NCI-H526 (cell line): Measurements from ENCODE around the gene PPM1J.
"Not testable (repeated sequence)": the region's sequence is repeated elsewhere in the genome, so short reads cannot be mapped to it uniquely, and the experiment has no call there.

Experiments used
- DNase-seq, 2 experiments: peaks; one replicate each; lab custom pipeline; 2025; lab: John Stamatoyannopoulos, UW

The PPM1J gene

GRCh38 chr1:112715264-112716053 lies at the start of gene PPM1J:
PPM1J (minus strand) TSS chr1:112715332; CDS start chr1:112715301, 31 bp downstream.
- DNase-seq = peak; percentile 87 to 98

- peak; percentile 87 to 88 for DNase-seq
These were observed 47.7 kb upstream of the PPM1J start for GRCh38 chr1:112762541-112763500.

GRCh38 chr1:112761714-112762480 lies 46.8 kb upstream of the PPM1J start:
- DNase-seq = peak; percentile 96 to 98

GRCh38 chr1:112759228-112759627 lies 44.1 kb upstream of the PPM1J start:
- no peak for DNase-seq

GRCh38 chr1:112754116-112754628 lies 39.0 kb upstream of the PPM1J start:
- DNase-seq = no peak

- no peak for DNase-seq
These were observed 33.3 kb upstream of the PPM1J start for GRCh38 chr1:112748396-112748795.

- DNase-seq = no peak
These were observed 29.0 kb upstream of the PPM1J start for GRCh38 chr1:112744009-112744578.

- DNase-seq = no peak
These were observed 28.3 kb upstream of the PPM1J start for GRCh38 chr1:112743174-112744008.

- DNase-seq = peak in 1 of 2 experiments; percentile 45
These were observed 22.4 kb upstream of the PPM1J start for GRCh38 chr1:112737573-112737972.

- DNase-seq = no peak
These were observed 20.6 kb upstream of the PPM1J start for GRCh38 chr1:112735752-112736151.

GRCh38 chr1:112731451-112731850 lies 16.3 kb upstream of the PPM1J start:
- no peak for DNase-seq

- peak in 1 of 2 experiments; percentile 51 for DNase-seq
These were observed 14.8 kb upstream of the PPM1J start for GRCh38 chr1:112729909-112730308.

GRCh38 chr1:112729011-112729410 lies 13.9 kb upstream of the PPM1J start:
- not testable (repeated sequence) for DNase-seq

GRCh38 chr1:112728306-112728971 lies 13.3 kb upstream of the PPM1J start:
- DNase-seq = not testable (repeated sequence)

GRCh38 chr1:112727716-112728115 lies 12.6 kb upstream of the PPM1J start:
- no peak for DNase-seq

GRCh38 chr1:112724240-112724639 lies 9.1 kb upstream of the PPM1J start:
- not testable (repeated sequence) for DNase-seq

GRCh38 chr1:112723511-112723839 lies 8.3 kb upstream of the PPM1J start:
- DNase-seq = no peak

- DNase-seq = peak; percentile 58 to 74
These were observed 7.7 kb upstream of the PPM1J start for GRCh38 chr1:112722601-112723510.

GRCh38 chr1:112721966-112722524 lies 6.9 kb upstream of the PPM1J start:
- DNase-seq = no peak
